ENCODE results near the gene PCBP3. TPM values are rescaled to one million over a fixed set of nuclear protein-coding genes. Genes with fewer than 3 reads are reported as not detected.

PCBP3 gene
- total and polyA plus RNA-seq, 10 of the 15 experiments (the other 5 are each of a cell fraction or from before 2014, with no cell fraction given) = 0.09 to 1.3 (median 0.46) TPM; not detected in 3

- TF ChIP-seq BMI1 (IDR thresholded peaks at IDR 0.05; ENCODE audit: borderline replicate concordance) (no peak), ZSCAN29 (IDR thresholded peaks at IDR 0.05) (no peak), MYB (IDR thresholded peaks at IDR 0.05; ENCODE audit: borderline replicate concordance, low read depth, low read length) (no peak), KLF5 (IDR thresholded peaks at IDR 0.05; ENCODE audit: partially characterized antibody) (no peak)
These were observed 248.8 kb downstream of the PCBP3 start (continued) for GRCh38 chr21:45892156-45892915.

GRCh38 chr21:45892916-45893739, 249.6 kb downstream of the PCBP3 start:
- Histone ChIP-seq H3K4me1 (ENCODE audit: control insufficient read depth, insufficient read depth, low read length) (no peaks in the 10 kb centered on the region), H3K4me3 (no peak overlapping the region), H3K27me3 (replicated peaks in 1 of 2; ENCODE audit: control insufficient read depth in 2 of 2, insufficient read depth in 2 of 2, low read length in 1 of 2) (no peaks in the 10 kb centered on the region), H3K27ac (ENCODE audit: control insufficient read depth, insufficient read depth) (no peak overlapping the region), H3K4me2 (ENCODE audit: control insufficient read depth, insufficient read depth) (no peak overlapping the region), H3K9me3 (replicated peaks; ENCODE audit: control insufficient read depth, insufficient read depth, low read length) (no peaks in the 10 kb centered on the region), H3K9ac (ENCODE audit: control insufficient read depth, insufficient read depth, low read length) (no peak overlapping the region), H3K79me2 (ENCODE audit: control insufficient read depth, insufficient read depth, low read length) (no peaks in the 10 kb centered on the region), H4K20me1 (ENCODE audit: control insufficient read depth, insufficient read depth) (no peaks in the 10 kb centered on the region), H2AFZ (ENCODE audit: control insufficient read depth, low read depth, low read length) (no peak overlapping the region), H3K36me3 (ENCODE audit: control insufficient read depth in 2 of 2, insufficient read depth in 2 of 2, low read length in 1 of 2) (no peaks in the 10 kb centered on the region)
- ChIA-PET CTCF (no interaction called here), POLR2A (no interaction called here), RAD21 (ENCODE audit: unreplicated experiment) (no interaction called here), SMC1A (ENCODE audit: uncharacterized antibody, unreplicated experiment) (no interaction called here)
- intact Hi-C loops (cut with micrococcal nuclease; ENCODE audit: unreplicated experiment) (no loop called here), in situ Hi-C loops (cut with MboI) (no loop called here)
- 9% methylated on average over 7 of the region's 11 CpGs for WGBS (ENCODE audit: insufficient coverage, insufficient replicate concordance, low lambda C conversion rate, missing lambda C conversion rate)
- no TSS peak for BruUV-seq (replicated peaks)
- TF ChIP-seq HDGF (IDR thresholded peaks at IDR 0.05) (no peak), TARDBP (IDR thresholded peaks at IDR 0.05; ENCODE audit: borderline replicate concordance) (no peak), ASH2L (IDR thresholded peaks at IDR 0.05; ENCODE audit: borderline replicate concordance, low read depth) (no peak), IRF5 (IDR thresholded peaks at IDR 0.05; ENCODE audit: borderline replicate concordance) (no peak), CHD4 (IDR thresholded peaks at IDR 0.05) (no peak), ELK1 (IDR thresholded peaks at IDR 0.05; ENCODE audit: low read depth, low read length) (no peak), POLR2AphosphoS5 (IDR thresholded peaks at IDR 0.05; ENCODE audit: low read length) (no peak), WRNIP1 (IDR thresholded peaks at IDR 0.05; ENCODE audit: borderline replicate concordance, low read depth, low read length) (no peak), HCFC1 (IDR thresholded peaks at IDR 0.05; ENCODE audit: low read length) (no peak)
- no peak for FAIRE-seq
- no peak for ATAC-seq
- no peak for DNase-seq (ENCODE audit: low read depth, low spot score)

Data from GM12878 (cell line).